NCI-H2227 treated with DMSO at 0.1 percent for 48 hours (cell line): ENCODE measurements around the gene KHNYN.
"Not testable (repeated sequence)": the region's sequence is repeated elsewhere in the genome, so short reads cannot be mapped to it uniquely, and the experiment has no call there.

ENCODE experiments used
- DNase-seq: peaks from one replicate; lab custom pipeline; 2025; lab: John Stamatoyannopoulos, UW

KHNYN gene

DNA sequence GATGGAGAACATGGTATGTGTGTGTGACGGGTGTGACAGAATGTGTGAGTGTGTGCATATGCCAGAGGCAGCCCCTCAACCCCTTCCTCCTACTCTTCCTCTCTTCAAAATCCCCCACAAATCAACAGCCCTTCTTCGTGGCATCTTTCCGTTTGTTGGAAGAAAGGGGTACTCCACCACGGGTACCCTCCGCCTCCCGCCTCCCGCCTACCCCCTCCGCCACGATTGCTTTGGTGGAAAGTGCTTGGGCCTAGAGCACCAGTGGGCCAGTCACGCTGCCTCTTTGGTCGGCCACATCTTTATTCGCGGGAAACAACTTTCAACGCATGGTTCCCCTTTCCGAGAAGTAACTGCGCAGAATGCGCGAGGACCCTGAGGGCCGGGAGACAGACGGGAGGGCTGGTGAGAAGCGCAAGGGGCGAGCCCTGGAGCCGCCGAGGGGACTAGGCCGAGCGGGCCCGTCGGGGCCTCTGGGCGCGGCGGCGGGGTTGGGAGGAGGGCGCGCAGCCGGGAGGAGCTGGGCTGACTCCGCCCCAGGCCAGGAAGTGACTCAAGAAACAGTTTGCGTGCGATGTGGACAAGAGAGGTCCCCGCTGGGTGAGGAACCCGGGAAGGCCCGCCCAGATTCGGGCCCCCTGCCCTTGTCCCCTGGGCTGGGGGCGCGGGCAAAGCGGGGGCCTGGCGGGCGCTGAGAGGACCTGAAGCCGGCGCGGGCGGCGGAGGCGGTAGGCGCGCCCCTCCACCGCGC is at the start of gene KHNYN, which contains the start of gene CBLN3:
Gene KHNYN (plus strand): TSS at position 560 of the 748 bp plus-strand sequence. CDS start 777 bp downstream, outside the sequence.
Gene CBLN3 (minus strand): TSS at position 274 of the 748 bp plus-strand sequence. CDS start 614 bp downstream, outside the sequence.
- peak; percentile 77 for DNase-seq

DNA sequence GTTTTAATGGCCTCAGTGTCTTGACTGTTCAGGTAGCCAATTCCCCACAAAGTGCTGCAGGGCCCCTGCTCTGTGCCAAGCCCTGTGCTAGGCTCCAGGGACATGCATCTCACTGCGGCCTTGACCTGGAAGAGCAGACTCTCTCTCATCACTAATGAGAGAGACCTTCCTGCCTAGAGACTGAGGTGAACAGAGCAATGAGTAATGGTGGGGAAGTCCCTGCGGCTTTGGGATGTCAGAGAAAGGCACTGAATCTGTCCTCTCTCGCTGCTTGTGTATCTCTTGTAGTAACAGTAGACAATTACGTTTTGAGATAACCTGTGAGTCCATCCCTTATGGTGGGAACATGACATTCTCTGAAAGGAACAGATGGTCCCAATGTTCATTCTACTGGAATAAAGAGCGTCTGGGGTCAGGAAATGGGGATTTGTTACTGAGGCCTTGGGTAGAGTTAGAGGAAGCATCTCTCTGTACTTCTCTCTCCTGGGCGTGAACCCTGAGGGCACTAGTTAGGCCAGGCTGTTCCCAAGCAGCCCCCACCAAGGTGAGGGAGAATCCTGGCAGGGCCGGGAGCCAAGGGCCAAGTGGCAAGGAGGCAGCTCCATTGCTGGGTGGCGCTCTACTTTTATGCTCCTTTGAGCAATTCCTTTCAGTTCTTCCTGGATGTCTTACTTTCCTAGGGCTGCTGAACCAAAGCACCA is 48.2 kb upstream of the KHNYN start:
- no peak for DNase-seq

DNA sequence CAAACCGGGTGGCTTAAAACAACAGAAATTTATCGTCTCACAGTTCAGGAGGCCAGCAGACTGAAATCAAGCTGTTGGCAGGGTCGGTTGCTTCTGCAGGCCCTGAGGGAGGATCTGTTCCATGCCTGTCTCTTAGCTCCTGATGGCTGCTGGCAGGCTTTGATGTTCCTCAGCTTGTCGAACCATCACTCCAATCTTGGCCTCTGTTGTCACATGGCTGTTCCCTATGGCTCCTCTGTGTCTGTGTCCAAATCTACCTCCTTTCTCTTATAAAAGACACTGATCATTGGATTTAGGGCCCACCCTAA is 47.7 kb upstream of the KHNYN start:
- DNase-seq, result no peak

DNA sequence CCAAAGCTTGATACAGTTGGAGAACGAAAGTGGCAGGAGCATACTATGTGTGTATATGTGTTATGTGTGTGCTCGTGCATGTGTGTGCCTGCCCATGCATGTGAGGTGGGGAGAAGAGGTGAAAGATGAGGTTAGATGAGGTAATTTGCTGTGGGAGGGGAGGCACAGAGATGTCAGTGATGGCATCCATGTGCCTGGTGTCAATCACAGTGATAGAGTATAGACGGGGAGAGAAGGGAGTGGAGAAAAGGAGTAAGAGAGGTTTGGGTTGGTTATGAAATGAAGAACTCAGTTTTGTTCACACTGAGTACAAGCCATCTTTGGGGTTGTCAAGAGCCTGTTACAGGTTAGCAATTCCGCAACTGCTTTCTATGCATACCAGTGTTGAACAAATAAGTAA is 45.6 kb upstream of the KHNYN start:
- DNase-seq, result no peak

DNA sequence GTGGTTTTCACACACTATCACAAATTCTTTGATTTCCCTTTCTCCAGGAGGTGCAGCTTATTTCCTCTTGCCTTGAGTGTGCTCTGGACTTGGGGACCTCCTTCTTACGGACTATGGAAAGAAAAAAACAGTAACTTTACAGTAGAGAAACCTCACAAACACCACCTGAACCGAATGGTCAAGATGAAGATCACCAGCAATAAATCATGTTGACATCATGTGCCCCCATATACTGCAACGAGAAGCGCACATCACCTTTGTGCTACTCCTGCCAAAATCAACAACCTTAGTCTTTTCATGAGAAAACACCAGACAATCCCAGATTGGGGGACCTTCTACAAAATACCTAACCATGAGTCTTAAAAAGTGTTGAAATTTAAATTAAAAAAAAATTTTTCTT is 44.2 kb upstream of the KHNYN start:
- DNase-seq, result no peak

DNA sequence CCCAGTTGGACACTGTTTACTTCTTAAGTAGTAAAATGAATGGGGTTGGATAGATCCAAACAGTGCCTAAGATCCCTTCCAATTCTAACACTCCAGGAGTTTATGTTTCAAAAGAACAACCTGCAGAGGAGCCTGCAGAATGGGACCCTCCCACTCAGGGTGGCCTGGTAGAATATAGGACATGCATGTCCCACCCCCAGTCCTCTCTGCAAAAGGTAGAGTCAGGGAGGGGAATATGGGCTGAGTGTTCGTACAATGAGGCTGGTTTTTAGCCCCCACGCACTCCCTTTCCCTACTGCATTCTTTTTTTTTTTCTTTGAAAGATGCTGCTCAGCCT is 42.8 kb upstream of the KHNYN start:
- DNase-seq, result no peak

DNA sequence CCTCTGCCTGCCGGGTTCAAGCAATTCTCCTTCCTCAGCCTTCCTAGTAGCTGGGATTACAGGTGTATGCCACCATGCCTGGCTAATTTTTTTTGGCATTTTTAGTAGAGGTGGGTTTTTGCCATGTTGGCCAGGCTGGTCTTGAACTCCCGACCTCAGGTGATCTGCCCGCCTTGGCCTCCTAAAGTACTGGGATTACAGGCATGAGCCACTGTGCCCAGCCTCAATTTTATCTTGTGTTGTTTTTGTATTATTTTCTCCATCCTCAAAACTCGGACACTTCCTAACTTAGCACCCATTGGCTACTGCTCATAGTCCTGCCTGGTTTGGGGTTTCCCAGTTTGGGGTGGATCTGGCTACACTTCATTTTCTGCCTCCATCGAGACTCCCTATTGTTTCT is 42.2 kb upstream of the KHNYN start:
- DNase-seq, result not testable (repeated sequence)

DNA sequence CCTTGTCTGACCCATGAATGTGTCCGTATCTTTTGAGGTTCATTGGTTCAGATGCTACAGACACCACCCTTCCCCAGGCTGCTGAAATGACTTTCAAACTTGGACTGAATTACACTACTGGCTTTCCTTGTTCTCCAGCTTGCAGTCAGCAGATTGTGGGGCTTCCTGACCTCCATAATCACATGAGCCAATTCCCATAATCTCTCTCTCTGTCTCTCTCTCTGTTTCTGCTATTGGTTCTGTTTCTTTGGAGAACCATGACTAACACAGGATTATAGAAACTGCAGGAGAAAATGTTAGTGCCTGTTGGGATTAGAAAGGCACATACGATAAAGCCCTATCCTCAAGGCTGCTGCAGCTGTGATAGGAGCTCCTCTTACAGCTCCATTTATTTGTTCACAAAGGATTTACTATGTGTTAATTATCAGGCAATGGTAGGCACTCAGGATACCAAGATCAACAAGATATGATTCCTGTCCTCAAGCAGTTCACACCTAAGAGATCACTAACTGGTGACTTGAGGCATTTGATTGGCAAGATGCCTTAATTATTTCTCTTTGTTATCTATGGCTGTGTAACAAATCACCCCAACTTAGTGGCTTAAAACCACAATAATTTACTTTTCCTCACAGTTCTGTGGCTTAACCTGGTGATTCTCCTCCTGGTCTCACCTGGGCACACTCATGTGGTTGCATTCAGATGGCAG is 41.1 kb upstream of the KHNYN start:
- DNase-seq, result no peak

DNA sequence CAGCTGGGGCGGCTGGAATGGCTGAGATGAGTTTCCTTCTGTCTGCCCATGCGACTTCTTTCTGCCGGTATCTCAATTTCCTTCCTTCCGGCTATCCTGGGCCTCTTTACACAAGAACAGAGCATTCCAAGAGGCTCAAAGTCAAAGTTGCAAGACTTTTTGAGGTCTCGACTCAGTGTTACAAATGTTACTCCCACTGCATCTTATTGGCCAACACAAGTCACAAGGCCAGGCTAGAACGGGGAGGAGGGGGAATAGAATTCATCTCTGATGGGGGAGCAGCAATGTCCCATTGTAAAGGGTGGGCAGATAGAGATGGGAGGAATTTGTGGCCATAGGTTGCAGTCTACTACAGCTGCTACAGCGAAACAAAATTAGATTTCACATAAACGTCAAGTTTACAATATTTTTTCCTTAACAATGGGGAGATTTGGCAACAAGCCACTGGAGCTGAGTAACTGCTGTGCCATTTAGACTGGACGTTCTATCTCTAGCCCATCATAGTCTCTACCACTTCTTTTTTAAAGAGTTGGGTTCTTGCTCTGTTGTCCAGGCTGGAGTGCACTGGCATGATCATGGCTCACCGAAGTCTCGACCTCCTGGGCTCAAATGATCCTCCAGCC is 40.4 kb upstream of the KHNYN start:
- DNase-seq, result no peak

DNA sequence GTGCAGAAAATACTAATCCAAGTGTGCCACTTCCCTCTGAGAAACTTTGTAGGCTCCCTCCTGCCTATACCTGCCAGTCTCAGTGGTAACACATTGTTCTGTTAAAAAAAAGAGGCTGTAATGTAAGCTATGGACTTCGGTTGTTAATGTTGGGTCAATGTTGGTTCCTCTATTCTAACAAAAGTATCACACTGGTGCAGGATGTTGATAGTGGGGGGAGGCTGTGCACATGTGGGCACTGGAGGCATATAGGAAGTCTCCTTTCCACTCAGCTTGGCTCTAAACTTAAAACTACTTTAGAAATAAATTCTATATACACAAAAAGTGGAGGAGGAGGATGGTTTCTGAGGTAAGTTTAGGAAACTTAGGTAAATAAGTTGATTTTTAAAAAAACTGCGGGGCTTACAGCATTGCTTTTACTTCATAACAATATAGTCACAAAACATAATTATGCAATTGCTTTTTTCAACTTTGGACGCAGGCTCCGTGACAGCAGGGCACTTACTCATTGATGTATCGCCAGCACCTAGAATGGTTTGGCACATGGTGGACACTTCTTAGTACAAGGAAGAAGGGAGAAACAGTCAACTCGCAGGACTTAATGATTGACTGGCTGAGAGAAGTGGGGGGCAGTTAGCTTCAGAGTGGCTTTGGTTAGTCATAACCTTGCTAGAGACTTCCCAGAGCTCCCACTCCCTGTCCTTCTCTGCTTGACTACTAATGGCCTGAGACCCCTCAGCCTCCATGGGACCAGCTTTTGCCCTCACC is 38.9 kb upstream of the KHNYN start:
- DNase-seq, result no peak

DNA sequence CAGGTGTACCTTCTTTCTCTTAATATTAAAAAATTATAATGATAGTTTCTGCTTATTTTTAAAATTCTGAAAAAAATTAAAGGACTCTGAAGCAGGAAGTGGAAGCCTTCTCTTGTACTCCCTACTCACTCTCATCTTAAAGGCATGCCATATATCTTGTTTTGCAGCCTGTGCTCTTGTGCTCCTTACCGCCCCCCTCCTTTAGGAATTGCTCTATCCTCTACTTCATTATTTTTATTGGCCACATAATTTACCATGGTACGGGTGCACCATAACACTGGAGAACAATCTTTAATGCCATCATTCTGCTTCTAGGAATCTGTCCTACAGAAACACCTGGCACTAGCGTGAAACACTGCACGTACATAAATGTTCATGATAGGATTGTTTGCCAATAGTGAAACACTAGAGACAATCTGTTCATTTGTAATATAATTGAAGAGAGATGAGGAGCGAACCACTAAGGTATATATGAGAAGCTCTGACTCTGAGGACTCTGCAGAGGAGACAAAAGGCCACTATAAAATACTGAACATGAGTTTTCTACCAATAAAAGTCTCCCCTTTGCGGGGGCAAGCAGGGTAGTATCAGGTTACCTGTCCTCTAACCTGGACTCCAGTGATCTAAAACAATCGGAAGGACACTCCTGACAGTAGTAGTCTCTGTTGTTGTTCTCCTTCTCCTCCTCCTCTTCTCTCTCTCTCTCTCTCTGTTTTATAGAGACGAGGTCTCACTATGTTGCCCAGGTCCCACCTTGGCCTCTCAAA is 37.2 kb upstream of the KHNYN start:
- DNase-seq, result peak; percentile 34

DNA sequence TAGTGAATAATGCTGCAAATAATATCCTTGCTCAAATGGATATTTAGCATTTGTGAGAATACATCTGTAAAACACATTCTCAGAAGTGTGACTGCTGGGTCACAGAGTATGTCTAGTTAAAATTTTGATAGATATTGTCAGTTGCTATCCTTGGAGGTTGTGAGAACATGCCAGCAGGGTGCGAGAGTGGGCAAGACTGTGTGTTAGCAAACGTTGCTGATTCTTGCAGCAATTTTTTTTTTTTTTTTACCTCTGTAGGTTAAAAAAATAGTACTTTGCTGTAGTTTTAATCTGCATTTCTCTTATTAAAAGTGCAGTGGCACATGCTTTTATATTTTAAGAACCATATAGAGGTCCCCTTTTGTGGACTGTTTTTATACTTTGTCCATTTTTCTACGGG is 35.5 kb upstream of the KHNYN start:
- DNase-seq, result no peak

DNA sequence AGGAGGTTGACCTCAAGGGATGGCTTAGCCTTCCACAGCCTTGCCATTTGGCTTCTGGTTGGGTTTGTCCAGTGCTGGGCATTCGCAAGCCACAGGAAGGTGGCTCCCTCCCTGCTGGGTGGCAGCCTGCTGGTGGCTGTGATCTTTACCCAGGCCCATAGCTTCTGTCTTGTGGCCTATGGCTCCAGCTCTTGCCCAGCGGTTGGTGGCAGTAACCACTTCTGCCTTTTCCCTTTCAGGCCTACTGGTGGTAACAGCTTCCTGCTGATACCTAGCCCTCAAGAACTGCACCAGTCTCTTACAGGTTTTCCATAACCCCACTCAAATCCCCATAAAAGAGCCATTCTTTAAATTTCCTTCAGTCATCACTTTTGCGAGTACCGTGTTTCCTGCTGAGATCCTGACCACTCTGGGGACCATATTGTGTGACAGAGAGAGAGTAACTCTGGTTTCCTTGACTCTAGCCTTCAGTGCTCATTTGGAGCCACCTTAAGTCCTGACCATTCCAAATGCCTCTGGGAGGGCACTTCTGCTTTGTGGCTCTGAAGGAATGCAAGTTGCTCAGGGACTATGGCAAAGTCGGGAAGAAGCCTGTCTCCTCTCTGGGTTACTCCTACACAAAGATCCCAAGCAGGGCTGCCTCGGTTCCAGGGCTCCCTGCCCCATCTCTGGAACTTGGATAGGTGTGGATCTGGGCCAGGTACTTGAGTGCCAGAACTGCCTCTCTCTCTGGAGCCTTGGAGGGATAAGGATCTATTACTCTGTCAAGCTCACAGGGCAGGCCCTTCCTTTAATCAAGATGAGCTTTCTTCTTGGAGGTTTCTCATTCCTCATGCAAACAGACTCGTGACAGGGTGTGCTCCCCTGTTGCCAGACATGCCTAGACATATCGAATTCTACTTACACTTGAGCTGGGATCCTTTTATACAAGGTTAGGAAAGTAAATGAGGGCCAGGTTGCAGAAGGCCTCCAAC is 33.9 kb upstream of the KHNYN start:
- DNase-seq, result no peak

DNA sequence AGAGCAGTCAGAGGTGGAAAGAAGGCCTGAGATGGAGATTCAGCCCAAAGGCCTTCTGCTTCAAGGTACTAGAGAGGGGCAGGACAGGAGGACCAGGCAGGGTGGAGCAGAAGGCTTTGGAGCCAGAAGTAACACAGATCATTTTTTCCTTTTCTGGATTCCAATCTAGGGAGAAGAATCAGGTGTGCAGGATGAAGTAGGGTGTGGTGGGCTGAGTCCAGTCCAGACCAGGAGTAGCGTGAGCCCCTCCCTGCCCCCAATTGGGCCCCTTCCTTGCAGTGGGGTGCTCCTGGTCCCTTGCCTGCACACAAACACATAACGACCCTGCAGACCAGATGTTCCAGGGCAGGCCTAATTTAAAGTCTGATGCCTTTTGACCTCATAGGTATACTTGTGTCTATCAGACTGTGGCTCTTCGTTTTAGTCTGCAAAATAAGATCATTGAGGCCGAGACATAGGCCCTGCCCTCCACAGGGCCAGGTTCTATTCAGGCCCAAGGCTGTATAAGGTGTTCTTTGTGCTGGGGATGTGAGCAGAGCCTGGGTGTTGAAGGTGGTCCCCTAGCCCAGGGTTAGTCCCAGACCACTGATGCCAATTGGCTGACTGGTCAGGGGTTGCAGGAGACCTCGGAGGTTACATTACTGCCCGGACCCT is 32.0 kb upstream of the KHNYN start:
- DNase-seq, result no peak

DNA sequence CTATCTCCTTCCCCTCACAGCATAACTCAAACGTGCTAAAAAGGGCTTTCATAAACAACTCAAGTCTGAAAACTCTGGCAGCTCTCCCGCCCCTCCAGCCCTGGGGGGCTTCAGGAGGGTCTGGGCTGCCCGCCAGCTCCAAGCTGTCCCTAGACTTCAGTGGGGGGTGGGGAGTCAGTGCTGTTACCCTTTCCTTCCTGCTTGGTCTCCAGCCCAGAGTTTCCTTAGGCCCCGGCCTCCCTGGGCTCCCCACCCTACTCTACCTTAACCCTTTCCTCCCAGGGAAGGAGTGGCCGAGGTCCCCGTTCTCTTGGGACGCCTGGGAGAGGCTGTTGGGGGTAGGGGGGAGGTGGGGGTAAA is 31.5 kb upstream of the KHNYN start:
- no peak for DNase-seq

DNA sequence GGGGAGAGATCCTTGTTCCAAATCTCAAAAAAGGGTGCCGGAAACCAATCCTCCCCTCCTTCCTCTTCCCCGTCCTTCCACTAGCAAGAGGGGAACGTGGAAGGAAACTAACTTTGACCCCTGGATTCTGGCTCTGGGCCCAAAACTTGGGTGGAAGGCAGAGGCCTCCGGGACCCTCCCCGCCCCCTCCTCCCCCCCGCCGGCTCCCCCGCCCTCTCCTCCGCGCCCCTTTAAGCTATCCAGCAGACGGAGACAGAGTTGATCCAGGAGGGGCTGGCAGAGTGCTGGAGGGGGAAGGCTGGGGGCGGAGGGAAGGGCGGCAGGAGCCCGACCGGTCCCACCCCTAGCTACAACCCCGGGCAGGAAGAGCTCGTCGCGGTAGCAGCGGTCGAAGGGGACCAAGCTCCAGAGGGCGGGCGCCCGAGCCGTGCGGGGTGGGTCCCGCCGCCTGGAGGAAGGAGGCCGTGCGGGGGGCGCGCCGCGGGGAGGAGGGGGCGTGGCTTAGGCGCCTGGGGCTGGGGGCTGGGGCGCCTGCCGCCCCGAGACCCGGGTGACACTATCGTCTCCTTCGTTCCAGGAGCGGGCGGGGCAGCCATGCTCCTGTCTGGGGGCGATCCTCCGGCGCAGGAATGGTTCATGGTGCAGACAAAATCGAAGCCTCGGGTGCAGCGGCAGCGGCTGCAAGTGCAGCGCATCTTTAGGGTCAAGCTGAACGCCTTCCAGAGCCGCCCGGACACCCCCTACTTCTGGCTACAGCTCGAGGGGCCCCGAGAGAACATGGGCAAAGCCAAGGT is 30.9 kb upstream of the KHNYN start, which contains the start of gene NYNRIN:
Gene NYNRIN (plus strand): TSS at position 351 of the 794 bp plus-strand sequence. CDS start 244 bp downstream, at position 595.
- DNase-seq, result no peak

DNA sequence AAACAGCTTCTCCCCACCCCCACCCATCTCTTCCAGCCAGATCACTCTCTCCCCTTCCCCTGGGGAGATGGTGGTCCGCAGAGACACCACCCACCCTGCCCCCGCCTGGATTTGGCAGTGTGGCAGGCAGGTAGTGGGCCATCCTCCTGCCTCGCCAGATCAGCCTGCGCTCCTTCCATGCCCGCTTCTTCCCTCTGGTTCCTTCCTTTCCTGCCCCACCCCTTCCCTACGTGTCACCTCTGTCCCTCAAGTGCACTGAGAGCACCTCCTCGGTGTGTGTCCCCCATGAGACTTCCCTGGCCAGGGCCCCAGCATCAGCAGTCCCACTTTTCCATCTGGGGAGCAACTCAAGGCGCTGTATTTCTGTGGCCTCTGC is 30.3 kb upstream of the KHNYN start:
- no peak for DNase-seq

DNA sequence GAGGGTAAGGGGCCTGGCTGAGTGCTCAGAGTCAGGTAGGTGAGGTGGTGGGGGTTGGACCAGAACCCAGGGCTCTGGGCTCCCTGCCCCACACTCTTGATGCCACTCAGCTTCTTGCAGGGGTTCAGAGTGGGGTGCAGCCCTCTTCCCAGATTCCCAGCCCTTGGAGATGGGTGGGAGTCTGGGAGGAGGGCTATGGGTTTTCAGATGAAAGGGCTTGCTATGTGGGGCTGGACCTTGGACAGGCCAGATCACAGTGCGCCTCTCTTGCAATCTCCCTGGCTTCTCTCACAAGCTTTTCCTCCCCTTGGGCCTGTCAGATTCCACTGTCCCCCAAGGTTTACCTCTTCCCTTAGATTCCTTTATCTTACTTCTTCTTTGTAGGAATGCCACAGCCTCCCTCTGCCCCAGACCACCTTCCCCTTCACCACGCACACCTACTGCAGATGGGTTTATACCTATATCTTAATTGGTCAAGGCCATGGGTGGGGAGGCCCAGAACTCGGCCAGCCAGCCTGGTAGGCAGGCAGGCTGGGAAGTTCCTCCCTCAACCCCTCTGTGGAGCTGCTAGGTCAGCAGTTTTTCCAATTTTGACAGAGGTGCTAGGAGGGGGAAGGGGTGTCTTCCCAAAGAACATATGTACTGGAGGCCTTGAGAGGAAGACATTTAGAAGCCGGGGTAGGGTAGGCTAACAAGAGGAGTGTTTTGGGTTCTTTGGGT is 29.6 kb upstream of the KHNYN start:
- DNase-seq, result no peak
